PC-9 (cell line): ENCODE results near the gene KRTAP10-9. TPM values are rescaled to one million over a fixed set of nuclear protein-coding genes. Genes with fewer than 3 reads are reported as not detected.
"Not testable (repeated sequence)": the region's sequence is repeated elsewhere in the genome, so short reads cannot be mapped to it uniquely, and the experiment has no call there.

Experiments used
- BruUV-seq: library from RNA; stranded (reverse); fragments of 400-500 nt; replicated peaks from 2 replicates; lab custom pipeline; 2021; lab: Mats Ljungman, UMichigan
- CTCF ChIA-PET: fragments of 300-600 bp; sonication (Branson Sonifier 250); formaldehyde crosslinking; loops from one replicate; lab custom pipeline; 2022; ENCODE audit warnings: antibody characterized with exemption; lab: Charles Lee
- POLR2A ChIA-PET: fragments of 300-600 bp; sonication (Branson Sonifier 250); formaldehyde crosslinking; loops from one replicate; lab custom pipeline; 2022; ENCODE audit warnings: antibody characterized with exemption; ENCODE audit not compliant: unreplicated experiment; lab: Charles Lee
- DNase-seq, 2 experiments: peaks; one replicate each; pipeline versions ENCODE4 v3.0.0 to v3.0.0-alpha.2; 2015 to 2022; ENCODE audit warnings: mixed read lengths in 1 of 2
- H2AFZ ChIP-seq: fragments of 200-600 bp; sonication (generic); 2 replicates; pipeline ENCODE4 v1.8.1; 2017; ENCODE audit warnings: antibody characterized with exemption
- H3F3A ChIP-seq: fragments of 200-600 bp; sonication (generic); 2 replicates; pipeline ENCODE4 v1.8.1; 2017; ENCODE audit warnings: antibody characterized with exemption, mild to moderate bottlenecking, low read depth; ENCODE audit not compliant: insufficient read depth
- H3K27ac ChIP-seq: fragments of 200-600 bp; sonication (generic); 2 replicates; pipeline ENCODE4 v1.6.1; 2016; ENCODE audit warnings: mixed run types
- H3K27me3 ChIP-seq: fragments of 200-600 bp; sonication (generic); 2 replicates; pipeline ENCODE4 v1.6.1; 2016; ENCODE audit warnings: low read depth, mixed run types; ENCODE audit not compliant: insufficient read depth
- H3K36me3 ChIP-seq: fragments of 200-600 bp; sonication (generic); 2 replicates; pipeline ENCODE4 v1.6.1; 2016; ENCODE audit warnings: low read depth, mixed run types
- H3K4me1 ChIP-seq: fragments of 200-600 bp; sonication (generic); replicated peaks from 2 replicates; pipeline ENCODE4 v1.6.1; 2016; ENCODE audit warnings: mixed run types; ENCODE audit not compliant: insufficient read depth
- H3K4me2 ChIP-seq: fragments of 200-600 bp; sonication (generic); 2 replicates; pipeline ENCODE4 v1.6.1; 2017; ENCODE audit warnings: mixed run types
- H3K4me3 ChIP-seq: fragments of 200-600 bp; sonication (generic); 2 replicates; pipeline ENCODE4 v1.6.1; 2016; ENCODE audit warnings: mixed run types
- H3K79me2 ChIP-seq: fragments of 200-600 bp; sonication (generic); 2 replicates; pipeline ENCODE4 v1.6.1; 2017; ENCODE audit warnings: low read depth, mixed run types
- H3K9me2 ChIP-seq: fragments of 200-600 bp; sonication (generic); 2 replicates; pipeline ENCODE4 v1.8.1; 2017; ENCODE audit warnings: mild to moderate bottlenecking; ENCODE audit not compliant: insufficient read depth
- H3K9me3 ChIP-seq: fragments of 200-600 bp; sonication (generic); 2 replicates; pipeline ENCODE4 v1.8.1; 2016; ENCODE audit warnings: low read depth; ENCODE audit not compliant: insufficient read depth
- H4K20me1 ChIP-seq: fragments of 200-600 bp; sonication (generic); 2 replicates; pipeline ENCODE4 v1.8.1; 2017; ENCODE audit not compliant: insufficient read depth
- CTCF ChIP-seq: fragments of 200-600 bp; sonication (generic); conservative IDR thresholded peaks from 2 replicates; pipeline ENCODE4 v1.6.1; 2017; ENCODE audit warnings: mixed run types, antibody characterized with exemption, mild to moderate bottlenecking, moderate library complexity
- EZH2 ChIP-seq: fragments of 200-600 bp; sonication (generic); IDR thresholded peaks from 2 replicates; pipeline ENCODE4 v1.8.0; 2017; ENCODE audit warnings: antibody characterized with exemption, low read depth
- intact Hi-C: fragments of 100-400 bp; cut with micrococcal nuclease; formaldehyde crosslinking; loops from one replicate; pipeline ENCODE4 v1.10.0; 2022; ENCODE audit not compliant: unreplicated experiment
- total RNA-seq: library from RNA; stranded (reverse); gene quantifications from 2 replicates; pipeline ENCODE4 v1.2.3, GENCODE V29; 2021

Gene KRTAP10-9
- total RNA-seq, 1 experiment from 2014 or later: not detected

- H3K27me3 ChIP-seq: peaks cover 39% of the 10 kb centered on the region
- no peak overlapping the region for H3K4me2 ChIP-seq
- no peaks in the 10 kb centered on the region for H3K79me2 ChIP-seq
- no peaks in the 10 kb centered on the region for H3K36me3 ChIP-seq
- H4K20me1 ChIP-seq: no peaks in the 10 kb centered on the region
- H2AFZ ChIP-seq: no peak overlapping the region
- H3K4me1 ChIP-seq: no peaks in the 10 kb centered on the region
- H3F3A ChIP-seq: no peaks in the 10 kb centered on the region
- ChIA-PET CTCF (no interaction called here), POLR2A (no interaction called here)
- no TSS peak for BruUV-seq
- H3K4me3 ChIP-seq: no peak overlapping the region
- H3K9me3 ChIP-seq: no peaks in the 10 kb centered on the region
- TF ChIP-seq EZH2 (no peak), CTCF (no peak)
- intact Hi-C loops: no loop called here
- no peaks in the 10 kb centered on the region for H3K9me2 ChIP-seq
- DNase-seq: no peak
- H3K27ac ChIP-seq: no peak overlapping the region
Measured at GRCh38 chr21:44636209-44637017, 9.5 kb downstream of the KRTAP10-9 start.

GRCh38 chr21:44637018-44637850 is 10.3 kb downstream of the KRTAP10-9 start, which contains the start of gene KRTAP10-10:
KRTAP10-10 (plus strand) TSS chr21:44637356; CDS start chr21:44637418, 62 bp downstream.
- intact Hi-C loops: no loop called here
- BruUV-seq: no TSS peak
- Histone ChIP-seq H3K9me3 (no peaks in the 10 kb centered on the region), H3K4me3 (no peak within 1 kb of the TSS), H3K4me1 (no peaks in the 10 kb centered on the region), H4K20me1 (no peaks in the 10 kb centered on the region), H3K36me3 (no peaks in the 10 kb centered on the region), H3K27me3 (peaks cover 43% of the 10 kb centered on the region), H3F3A (no peaks in the 10 kb centered on the region), H3K79me2 (no peaks in the 10 kb centered on the region), H3K9me2 (no peaks in the 10 kb centered on the region), H2AFZ (no peak within 1 kb of the TSS), H3K4me2 (no peak within 1 kb of the TSS), H3K27ac (no peak within 1 kb of the TSS)
- CTCF ChIA-PET: no interaction called here
- TF ChIP-seq EZH2 (no peak), CTCF (no peak)
- no peak for DNase-seq
- POLR2A ChIA-PET: no interaction called here

GRCh38 chr21:44637851-44638348 is 11.0 kb downstream of the KRTAP10-9 start:
- peaks cover 44% of the 10 kb centered on the region for H3K27me3 ChIP-seq
- H3K9me2 ChIP-seq, H4K20me1 ChIP-seq, H2AFZ ChIP-seq, H3K79me2 ChIP-seq, H3K9me3 ChIP-seq, H3K4me2 ChIP-seq, H3K27ac ChIP-seq, DNase-seq, H3K4me1 ChIP-seq, CTCF ChIA-PET, H3F3A ChIP-seq, H3K36me3 ChIP-seq, POLR2A ChIA-PET, BruUV-seq, intact Hi-C loops, H3K4me3 ChIP-seq: not testable (repeated sequence)

GRCh38 chr21:44638506-44639330 is 11.8 kb downstream of the KRTAP10-9 start:
- H3F3A ChIP-seq, H2AFZ ChIP-seq, H3K79me2 ChIP-seq, intact Hi-C loops, H3K4me1 ChIP-seq, H3K4me2 ChIP-seq, POLR2A ChIA-PET, BruUV-seq, H3K9me3 ChIP-seq, H3K4me3 ChIP-seq, H3K27ac ChIP-seq, H3K9me2 ChIP-seq, H3K36me3 ChIP-seq, DNase-seq, CTCF ChIA-PET, H4K20me1 ChIP-seq: not testable (repeated sequence)
- peaks cover 44% of the 10 kb centered on the region for H3K27me3 ChIP-seq
